HepG2 (cell line): ENCODE measurements around the gene POLR2F. TPM values are rescaled to one million over a fixed set of nuclear protein-coding genes. Genes with fewer than 3 reads are reported as not detected.
"Not testable (repeated sequence)": the region's sequence is repeated elsewhere in the genome, so short reads cannot be mapped to it uniquely, and the experiment has no call there.

Experiments
- ATAC-seq: fragments of 200-7000 bp; cut with Tn5 transposase; 3 replicates; pipeline ENCODE4 v1.9.1; 2020; ENCODE audit warnings: mild to moderate bottlenecking, moderate library complexity
- BruUV-seq: library from RNA; stranded (reverse); fragments of 400-500 nt; replicated peaks from 2 replicates; lab custom pipeline; 2021; lab: Mats Ljungman, UMichigan
- CTCF ChIA-PET: fragments of 300-600 bp; formaldehyde crosslinking; extraction: SDS; loops from one replicate; lab custom pipeline; 2021; ENCODE audit warnings: low total read pairs, inconsistent platforms, low intra/inter-chr PET ratio; lab: Yijun Ruan, JAX
- POLR2A ChIA-PET: fragments of 350-600 bp; sonication (Branson Sonifier 250); formaldehyde crosslinking; loops from one replicate; lab custom pipeline; 2020; ENCODE audit warnings: antibody characterized with exemption, inconsistent platforms; lab: Yijun Ruan, JAX
- DNase-seq: peaks from one replicate; pipeline ENCODE4 v3.0.0-alpha.2; 2015; ENCODE audit warnings: low spot score
- FAIRE-seq: peaks from 3 replicates; lab custom pipeline; 2011; peaks lifted over from hg19 to GRCh38; lab: Jason Lieb, UNC
- H2AFZ ChIP-seq: one replicate; pipeline ENCODE4 v1.6.1; 2011; ENCODE audit warnings: low read length, inconsistent platforms
- H3K27ac ChIP-seq: fragments of 300-600 bp; 3 replicates; pipeline ENCODE4 v1.8.0; 2011; ENCODE audit warnings: mixed run types, mild to moderate bottlenecking, mixed read lengths, low read length, inconsistent platforms; ENCODE audit not compliant: insufficient read depth; ENCODE audit errors: extremely low read length
- H3K27me3 ChIP-seq, 2 experiments: fragments of 200-600 bp in 1 of 2; 2 replicates in 1 of 2; 3 replicates in 1 of 2; pipeline versions ENCODE4 v1.6.0 to v1.8.0; 2011; ENCODE audit warnings: low read length in 2 of 2, mild to moderate bottlenecking in 2 of 2, moderate library complexity in 2 of 2, inconsistent platforms in 1 of 2; ENCODE audit not compliant: insufficient read depth in 2 of 2, control insufficient read depth in 1 of 2
- H3K36me3 ChIP-seq, 2 experiments: fragments of 200-600 bp in 1 of 2; replicated peaks in 1 of 2; 2 replicates in 1 of 2; 3 replicates in 1 of 2; pipeline versions ENCODE4 v1.5.1 to v1.8.0; 2011; ENCODE audit warnings: low read length in 2 of 2, inconsistent platforms in 1 of 2; ENCODE audit not compliant: insufficient read depth in 2 of 2, control insufficient read depth in 1 of 2
- H3K4me1 ChIP-seq: 2 replicates; pipeline ENCODE4 v1.5.1; 2012; ENCODE audit warnings: low read length, inconsistent platforms; ENCODE audit not compliant: insufficient read depth
- H3K4me2 ChIP-seq: 2 replicates; pipeline ENCODE4 v1.6.0; 2011; ENCODE audit warnings: low read depth, low read length, inconsistent platforms
- H3K4me3 ChIP-seq, 3 experiments: fragments of 200-600 bp in 1 of 3; sonication (generic), shearing (Covaris generic) in 1 of 3; replicated peaks in 1 of 3; 2 replicates each; pipeline ENCODE4 v1.5.1; 2011 to 2016; ENCODE audit warnings: low read length in 3 of 3, inconsistent platforms in 2 of 3, low read depth in 2 of 3, mild to moderate bottlenecking in 2 of 3, control low read depth in 1 of 3, mixed read lengths in 1 of 3; ENCODE audit not compliant: insufficient read depth in 1 of 3
- H3K79me2 ChIP-seq: one replicate; pipeline ENCODE4 v1.6.1; 2011; ENCODE audit warnings: low read length, inconsistent platforms; ENCODE audit not compliant: insufficient read depth
- H3K9ac ChIP-seq: 2 replicates; pipeline ENCODE4 v1.6.0; 2011; ENCODE audit warnings: mild to moderate bottlenecking, low read depth, low read length, inconsistent platforms; ENCODE audit not compliant: insufficient read depth
- H3K9me3 ChIP-seq: 2 replicates; pipeline ENCODE4 v1.5.1; 2012; ENCODE audit warnings: mild to moderate bottlenecking, low read length
- H4K20me1 ChIP-seq: 2 replicates; pipeline ENCODE4 v1.6.0; 2011; ENCODE audit warnings: inconsistent platforms, mild to moderate bottlenecking, low read length, moderate library complexity; ENCODE audit not compliant: insufficient read depth
- ATF1 ChIP-seq: IDR thresholded peaks from 2 replicates; pipeline ENCODE4 v1.6.1; 2016; ENCODE audit warnings: mild to moderate bottlenecking, control low read depth
- CHD2 ChIP-seq: IDR thresholded peaks from 2 replicates; pipeline ENCODE4 v1.6.1; 2011; ENCODE audit warnings: low read depth, low read length, improper control_type of control experiment
- CTCF ChIP-seq: sonication (generic); formaldehyde crosslinking; IDR thresholded peaks from 2 replicates; pipeline ENCODE4 v1.5.0; 2020; ENCODE audit warnings: mild to moderate bottlenecking, missing genetic modification reagents, moderate library complexity
- NFATC3 ChIP-seq: sonication (generic); formaldehyde crosslinking; IDR thresholded peaks from 2 replicates; pipeline ENCODE4 v1.5.1; 2020; ENCODE audit warnings: mild to moderate bottlenecking, missing genetic modification reagents
- SP4 ChIP-seq: sonication (generic); formaldehyde crosslinking; IDR thresholded peaks from 2 replicates; pipeline ENCODE4 v1.8.1; 2023; ENCODE audit warnings: mild to moderate bottlenecking, missing genetic modification reagents
- SYNCRIP ChIP-seq: fragments of 200-400 bp; formaldehyde crosslinking; IDR thresholded peaks from 2 replicates; pipeline ENCODE4 v1.6.1; 2018; ENCODE audit warnings: mild to moderate bottlenecking, low read depth, low read length; ENCODE audit not compliant: insufficient read depth
- TRAFD1 ChIP-seq: sonication (generic); formaldehyde crosslinking; IDR thresholded peaks from 2 replicates; pipeline ENCODE4 v1.5.1; 2020; ENCODE audit warnings: missing genetic modification reagents, mild to moderate bottlenecking, borderline replicate concordance
- ZNF660 ChIP-seq: sonication (generic); formaldehyde crosslinking; IDR thresholded peaks from 2 replicates; pipeline ENCODE4 v1.5.1; 2020; ENCODE audit warnings: mild to moderate bottlenecking, low read depth, missing genetic modification reagents, borderline replicate concordance
- ZNF687 ChIP-seq: sonication (generic); formaldehyde crosslinking; IDR thresholded peaks from 2 replicates; pipeline ENCODE4 v1.5.1; 2020; ENCODE audit warnings: mild to moderate bottlenecking, missing genetic modification reagents, moderate library complexity
- WGBS: methylation state at CpG from one replicate; pipeline ENCODE4 v1.1.6; 2017; ENCODE audit warnings: low lambda C conversion rate; 5-methylcytosine and 5-hydroxymethylcytosine counted together
- in situ Hi-C: cut with HindIII; loops from 2 replicates; pipeline ENCODE4 v1.10.0; 2017; ENCODE audit warnings: low pct_unique_long_range_greater_than_20kb; ENCODE audit not compliant: extremely low pct_ligation_motif_present
- intact Hi-C: fragments of 100-400 bp; cut with micrococcal nuclease; formaldehyde crosslinking; loops from one replicate; pipeline ENCODE4 v1.10.0; 2022; ENCODE audit not compliant: unreplicated experiment
- polyA plus RNA-seq, 8 experiments: library from polyadenylated mRNA; depleted of rRNA in 3 of 8; stranded (reverse) in 7 of 8; unstranded in 1 of 8; fragments of >200 nt; fragmentation: Illumina TruSeq in 4 of 8; extraction: Trizol in 4 of 8; gene quantifications; 2 replicates each; pipeline versions ENCODE4 v1.2.1 to v1.2.3, GENCODE V29; 2011 to 2016; ENCODE audit warnings: low read depth in 4 of 8, missing spikeins in 1 of 8, mixed read lengths in 1 of 8; ENCODE audit not compliant: insufficient read depth in 1 of 8
- total RNA-seq, 5 experiments: library from RNA; depleted of rRNA; stranded (reverse); fragments of >200 nt; fragmentation: Illumina TruSeq; extraction: Trizol; gene quantifications; 2 replicates each; pipeline ENCODE4 v1.2.3, GENCODE V29; 2016; ENCODE audit warnings: low read depth in 1 of 5

The POLR2F gene
- total and polyA plus RNA-seq, 2 of the 13 experiments (the other 11 are each of a cell fraction or from before 2014, with no cell fraction given) = 135 to 158 TPM

GRCh38 chr22:37947142-37947795 is 6.2 kb upstream of the POLR2F start:
- H4K20me1 ChIP-seq, CTCF ChIA-PET, H3K9me3 ChIP-seq, H2AFZ ChIP-seq, H3K36me3 ChIP-seq, intact Hi-C loops, H3K4me2 ChIP-seq, H3K9ac ChIP-seq, H3K4me3 ChIP-seq, FAIRE-seq, in situ Hi-C loops, H3K27me3 ChIP-seq, H3K79me2 ChIP-seq, ATAC-seq, BruUV-seq, DNase-seq, H3K27ac ChIP-seq: not testable (repeated sequence)
- peaks cover 20% of the 10 kb centered on the region for H3K4me1 ChIP-seq
- POLR2A ChIA-PET = interaction anchor here (1.0 kb wide), 1 partner anchor 28 kb away, joined by 4 read pairs; no protein-coding TSS in a partner anchor
- WGBS = 83% methylated on average over 14 of the region's 14 CpGs
- peak; percentile 33; the same call in 1 of the 2 replicates for TF ChIP-seq ZNF687 (CRISPR knock-in tag)

GRCh38 chr22:37951305-37951704 is 2.2 kb upstream of the POLR2F start:
- intact Hi-C loops = no loop called here
- TF ChIP-seq CHD2 (no peak), CTCF (CRISPR knock-in tag) (peak; percentile 45), ATF1 (peak; percentile 59; the same call in 1 of the 2 replicates), SP4 (CRISPR knock-in tag) (no peak), ZNF660 (CRISPR knock-in tag) (no peak), NFATC3 (CRISPR knock-in tag) (no peak), SYNCRIP (no peak), TRAFD1 (CRISPR knock-in tag) (no peak)

More at GRCh38 chr22:37951305-37951704, 2.2 kb upstream of the POLR2F start:
- Histone ChIP-seq H4K20me1 (no peaks in the 10 kb centered on the region), H2AFZ (no peak overlapping the region), H3K9ac (no peak overlapping the region), H3K27ac (no peak overlapping the region), H3K4me2 (no peak overlapping the region), H3K9me3 (no peaks in the 10 kb centered on the region), H3K36me3 (no peaks in the 10 kb centered on the region), H3K79me2 (peaks cover 16% of the 10 kb centered on the region), H3K4me1 (peaks cover 48% of the 10 kb centered on the region), H3K27me3 (no peaks in the 10 kb centered on the region; a peak in 1 of 5 replicates), H3K4me3 (no peak overlapping the region)
- no peak for FAIRE-seq
- CTCF ChIA-PET = no interaction called here
- DNase-seq = peak; percentile 47
- no peak for ATAC-seq
- no TSS peak for BruUV-seq
- POLR2A ChIA-PET = interaction anchor here (0.6 kb wide), 1 partner anchor 20 kb away, joined by 4 read pairs; no protein-coding TSS in a partner anchor
- in situ Hi-C loops = no loop called here
- 61% methylated on average over 8 of the region's 8 CpGs for WGBS
